GM12878 (cell line): ENCODE data around the gene ERC1. TPM values are rescaled to one million over a fixed set of nuclear protein-coding genes. Genes with fewer than 3 reads are reported as not detected.

Experiments used
- ATAC-seq: fragments of 200-7000 bp; cut with Tn5 transposase; 3 replicates; pipeline ENCODE4 v1.9.1; 2020; ENCODE audit warnings: mild to moderate bottlenecking, moderate library complexity
- BruUV-seq: library from RNA; stranded (reverse); fragments of 400-500 nt; replicated peaks from 2 replicates; lab custom pipeline; 2021; lab: Mats Ljungman, UMichigan
- CTCF ChIA-PET: fragments of 300-600 bp; sonication (Branson Sonifier 250); formaldehyde crosslinking; extraction: SDS; loops from one replicate; lab custom pipeline; 2021; ENCODE audit warnings: inconsistent platforms; lab: Yijun Ruan, JAX
- POLR2A ChIA-PET: fragments of 350-600 bp; formaldehyde crosslinking; extraction: SDS; loops from one replicate; lab custom pipeline; 2021; ENCODE audit warnings: inconsistent platforms; lab: Charles Lee
- RAD21 ChIA-PET: fragments of 300-600 bp; sonication (Branson Sonifier 250); formaldehyde crosslinking; loops from one replicate; lab custom pipeline; 2023; ENCODE audit warnings: antibody characterized with exemption; ENCODE audit not compliant: unreplicated experiment; lab: Charles Lee
- SMC1A ChIA-PET: fragments of 300-600 bp; sonication (Branson Sonifier 250); formaldehyde crosslinking; loops from one replicate; lab custom pipeline; 2023; ENCODE audit not compliant: unreplicated experiment, uncharacterized antibody; lab: Charles Lee
- DNase-seq: peaks from one replicate; pipeline ENCODE4 v3.0.0-alpha.2; 2011; ENCODE audit warnings: low read depth, low spot score
- FAIRE-seq: peaks from 3 replicates; lab custom pipeline; 2011; peaks lifted over from hg19 to GRCh38; lab: Jason Lieb, UNC
- H2AFZ ChIP-seq: 2 replicates; pipeline ENCODE4 v1.6.0; 2011; ENCODE audit warnings: low read depth, low read length, control low read depth; ENCODE audit not compliant: control insufficient read depth
- H3K27ac ChIP-seq: 2 replicates; pipeline ENCODE4 v1.5.1; 2011; ENCODE audit warnings: control low read depth; ENCODE audit not compliant: control insufficient read depth, insufficient read depth
- H3K27me3 ChIP-seq, 2 experiments: replicated peaks in 1 of 2; 2 replicates each; pipeline versions ENCODE4 v1.6.0 to v1.6.1; 2011; ENCODE audit warnings: low read length in 1 of 2; ENCODE audit not compliant: control insufficient read depth in 2 of 2, insufficient read depth in 2 of 2
- H3K36me3 ChIP-seq, 2 experiments: 2 replicates each; pipeline ENCODE4 v1.5.1; 2011; ENCODE audit warnings: low read length in 1 of 2; ENCODE audit not compliant: control insufficient read depth in 2 of 2, insufficient read depth in 2 of 2
- H3K4me1 ChIP-seq: 2 replicates; pipeline ENCODE4 v1.6.1; 2011; ENCODE audit warnings: mild to moderate bottlenecking, low read length, moderate library complexity, mixed read lengths; ENCODE audit not compliant: control insufficient read depth, insufficient read depth
- H3K4me2 ChIP-seq: 2 replicates; pipeline ENCODE4 v1.6.0; 2011; ENCODE audit warnings: control low read depth; ENCODE audit not compliant: control insufficient read depth, insufficient read depth
- H3K4me3 ChIP-seq: fragments of 200-600 bp; sonication (generic); 2 replicates; pipeline ENCODE4 v1.5.1; 2016
- H3K79me2 ChIP-seq: 2 replicates; pipeline ENCODE4 v1.6.0; 2011; ENCODE audit warnings: low read length; ENCODE audit not compliant: control insufficient read depth, insufficient read depth
- H3K9ac ChIP-seq: 2 replicates; pipeline ENCODE4 v1.8.0; 2011; ENCODE audit warnings: low read length, control low read depth, mixed read lengths; ENCODE audit not compliant: control insufficient read depth, insufficient read depth
- H3K9me3 ChIP-seq: replicated peaks from 3 replicates; pipeline ENCODE4 v1.5.1; 2011; ENCODE audit warnings: mild to moderate bottlenecking, low read length; ENCODE audit not compliant: control insufficient read depth, insufficient read depth
- H4K20me1 ChIP-seq: 2 replicates; pipeline ENCODE4 v1.6.0; 2011; ENCODE audit not compliant: control insufficient read depth, insufficient read depth
- BMI1 ChIP-seq: fragments of 450-650 bp; IDR thresholded peaks from 2 replicates; pipeline ENCODE4 v1.6.1; 2016; ENCODE audit warnings: mild to moderate bottlenecking, moderate library complexity, borderline replicate concordance
- EED ChIP-seq: sonication (generic); IDR thresholded peaks from 2 replicates; pipeline ENCODE4 v1.6.1; 2016; ENCODE audit warnings: antibody characterized with exemption, low read depth
- EP300 ChIP-seq, 2 experiments: fragments of 150-350 bp in 1 of 2; IDR thresholded peaks; 2 replicates each; pipeline ENCODE4 v1.6.1; 2011 to 2012; ENCODE audit warnings: low read depth in 2 of 2, low read length in 2 of 2, borderline replicate concordance in 1 of 2, improper control_type of control experiment in 1 of 2, inconsistent platforms in 1 of 2; ENCODE audit not compliant: control insufficient read depth in 1 of 2
- HDAC2 ChIP-seq: fragments of 200-600 bp; sonication (generic); IDR thresholded peaks from 2 replicates; pipeline ENCODE4 v1.6.1; 2017
- JUND ChIP-seq: IDR thresholded peaks from 2 replicates; pipeline ENCODE4 v1.6.1; 2012; ENCODE audit warnings: low read depth, mild to moderate bottlenecking, low read length, improper control_type of control experiment, moderate library complexity
- MEF2A ChIP-seq: IDR thresholded peaks from 2 replicates; pipeline ENCODE4 v1.6.1; 2011; ENCODE audit warnings: low read depth, mild to moderate bottlenecking, low read length, moderate library complexity; ENCODE audit not compliant: insufficient read depth
- NR2C1 ChIP-seq: fragments of 450-650 bp; IDR thresholded peaks from 2 replicates; pipeline ENCODE4 v1.6.1; 2017; ENCODE audit warnings: antibody characterized with exemption, mild to moderate bottlenecking, moderate library complexity
- POU2F2 ChIP-seq: IDR thresholded peaks from 3 replicates; pipeline ENCODE4 v1.6.1; 2011; ENCODE audit warnings: low read depth, mild to moderate bottlenecking, low read length, borderline replicate concordance
- RBBP5 ChIP-seq: fragments of 200-600 bp; sonication (generic); conservative IDR thresholded peaks from 2 replicates; pipeline ENCODE4 v1.6.1; 2016
- RELA ChIP-seq: fragments of 450-650 bp; IDR thresholded peaks from 2 replicates; pipeline ENCODE4 v1.8.0; 2014; ENCODE audit warnings: borderline replicate concordance; ENCODE audit not compliant: partially characterized antibody
- SMARCA5 ChIP-seq: fragments of 450-650 bp; IDR thresholded peaks from 2 replicates; pipeline ENCODE4 v1.6.1; 2017; ENCODE audit warnings: mild to moderate bottlenecking
- STAT1 ChIP-seq: fragments of 450-650 bp; conservative IDR thresholded peaks from 2 replicates; pipeline ENCODE4 v1.6.1; 2014; ENCODE audit warnings: antibody characterized with exemption, mild to moderate bottlenecking
- ZBED1 ChIP-seq: IDR thresholded peaks from 2 replicates; pipeline ENCODE4 v1.6.1; 2016; ENCODE audit warnings: borderline replicate concordance
- ZNF207 ChIP-seq: fragments of 450-650 bp; IDR thresholded peaks from 2 replicates; pipeline ENCODE4 v1.6.1; 2014; ENCODE audit warnings: antibody characterized with exemption, mild to moderate bottlenecking, borderline replicate concordance
- ZNF622 ChIP-seq: fragments of 450-650 bp; IDR thresholded peaks from 2 replicates; pipeline ENCODE4 v1.6.1; 2017; ENCODE audit warnings: mild to moderate bottlenecking, inconsistent platforms
- WGBS: methylation state at CpG from one replicate; pipeline ENCODE4 v1.1.6; 2016; ENCODE audit warnings: low lambda C conversion rate; ENCODE audit not compliant: insufficient replicate concordance, insufficient coverage; ENCODE audit errors: missing lambda C conversion rate; 5-methylcytosine and 5-hydroxymethylcytosine counted together
- in situ Hi-C: fragments of 300-500 bp; cut with MboI; formaldehyde crosslinking; loops from 9 replicates; pipeline ENCODE4 v1.14.3; 2018; ENCODE audit warnings: mixed read lengths
- intact Hi-C: fragments of 100-400 bp; cut with micrococcal nuclease; formaldehyde crosslinking; loops from one replicate; pipeline ENCODE4 v1.14.2; 2022; ENCODE audit not compliant: unreplicated experiment
- polyA plus RNA-seq, 11 experiments: library from polyadenylated mRNA; depleted of rRNA in 4 of 11; unstranded in 6 of 11; stranded (reverse) in 5 of 11; fragments of >200 nt; fragmentation: Nextera tagmentation in 4 of 11; fragmentation: Illumina TruSeq in 1 of 11; extraction: Ambion mirVana in 4 of 11; extraction: Trizol in 1 of 11; gene quantifications; 1 replicate in 1 of 11; 2 replicates in 10 of 11; pipeline versions ENCODE4 v1.2.1 to v1.2.3, GENCODE V29; 2011 to 2016; ENCODE audit warnings: inconsistent platforms in 2 of 11, missing spikeins in 2 of 11, low read depth in 1 of 11
- total RNA-seq, 4 experiments: library from RNA; depleted of rRNA in 3 of 4; stranded (reverse); fragments of >200 nt in 3 of 4; fragmentation: Illumina TruSeq in 1 of 4; extraction: Trizol in 1 of 4; gene quantifications; 2 replicates each; pipeline versions ENCODE4 v1.2.1 to v1.2.3, GENCODE V29; 2013 to 2021
- TF ChIP-seq, protein P1 (sequence below): IDR thresholded peaks from 2 replicates; pipeline ENCODE4 v1.6.1; 2011; ENCODE audit warnings: low read depth, low read length, improper control_type of control experiment, borderline replicate concordance
- TF ChIP-seq, protein P2 (sequence below): fragments of 450-650 bp; IDR thresholded peaks from 2 replicates; pipeline ENCODE4 v1.6.1; 2016; ENCODE audit warnings: mild to moderate bottlenecking, moderate library complexity, borderline replicate concordance

ERC1 gene
- total and polyA plus RNA-seq, 10 of the 15 experiments (the other 5 are each of a cell fraction or from before 2014, with no cell fraction given) = 0.75 to 8.0 (median 5.0) TPM

DNA sequence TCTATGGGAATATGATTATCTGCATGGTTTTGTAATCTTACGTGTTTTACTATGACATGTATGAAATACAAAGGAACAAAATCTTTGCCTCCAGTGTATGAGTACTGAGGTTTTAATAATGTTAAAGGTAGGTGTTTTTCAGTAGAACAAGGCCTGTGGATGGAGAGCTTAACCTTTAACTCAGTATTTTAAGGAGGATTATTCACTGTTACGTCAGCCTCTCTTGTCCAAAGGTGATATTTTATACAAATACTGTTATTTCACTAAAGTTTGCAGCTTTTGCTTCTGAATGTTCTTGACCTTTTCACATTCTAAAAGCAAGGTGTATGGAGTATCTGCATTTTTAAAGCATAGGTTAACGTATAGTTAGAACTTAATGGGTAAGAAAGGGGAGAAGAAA, 195.3 kb downstream of the ERC1 start:
- RAD21 ChIA-PET = interaction anchor here (1.2 to 1.3 kb wide), 2 partner anchors 20 to 68 kb away, joined by 3 to 6 read pairs; no protein-coding TSS in a partner anchor
- no peak for DNase-seq
- TF ChIP-seq, protein P1, sequence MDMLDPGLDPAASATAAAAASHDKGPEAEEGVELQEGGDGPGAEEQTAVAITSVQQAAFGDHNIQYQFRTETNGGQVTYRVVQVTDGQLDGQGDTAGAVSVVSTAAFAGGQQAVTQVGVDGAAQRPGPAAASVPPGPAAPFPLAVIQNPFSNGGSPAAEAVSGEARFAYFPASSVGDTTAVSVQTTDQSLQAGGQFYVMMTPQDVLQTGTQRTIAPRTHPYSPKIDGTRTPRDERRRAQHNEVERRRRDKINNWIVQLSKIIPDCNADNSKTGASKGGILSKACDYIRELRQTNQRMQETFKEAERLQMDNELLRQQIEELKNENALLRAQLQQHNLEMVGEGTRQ = no peak
- TF ChIP-seq EP300 (IDR thresholded peaks at IDR 0.05; ENCODE audit: borderline replicate concordance in 1 of 2, control insufficient read depth in 1 of 2, low read depth in 2 of 2, low read length in 2 of 2) (no peak), JUND (no peak), EED (no peak), RELA (no peak), MEF2A (no peak), POU2F2 (no peak), STAT1 (no peak), ZNF622 (no peak), NR2C1 (no peak), HDAC2 (no peak), ZNF207 (no peak), BMI1 (no peak), ZBED1 (no peak), SMARCA5 (no peak), RBBP5 (no peak)
- TF ChIP-seq, protein P2, sequence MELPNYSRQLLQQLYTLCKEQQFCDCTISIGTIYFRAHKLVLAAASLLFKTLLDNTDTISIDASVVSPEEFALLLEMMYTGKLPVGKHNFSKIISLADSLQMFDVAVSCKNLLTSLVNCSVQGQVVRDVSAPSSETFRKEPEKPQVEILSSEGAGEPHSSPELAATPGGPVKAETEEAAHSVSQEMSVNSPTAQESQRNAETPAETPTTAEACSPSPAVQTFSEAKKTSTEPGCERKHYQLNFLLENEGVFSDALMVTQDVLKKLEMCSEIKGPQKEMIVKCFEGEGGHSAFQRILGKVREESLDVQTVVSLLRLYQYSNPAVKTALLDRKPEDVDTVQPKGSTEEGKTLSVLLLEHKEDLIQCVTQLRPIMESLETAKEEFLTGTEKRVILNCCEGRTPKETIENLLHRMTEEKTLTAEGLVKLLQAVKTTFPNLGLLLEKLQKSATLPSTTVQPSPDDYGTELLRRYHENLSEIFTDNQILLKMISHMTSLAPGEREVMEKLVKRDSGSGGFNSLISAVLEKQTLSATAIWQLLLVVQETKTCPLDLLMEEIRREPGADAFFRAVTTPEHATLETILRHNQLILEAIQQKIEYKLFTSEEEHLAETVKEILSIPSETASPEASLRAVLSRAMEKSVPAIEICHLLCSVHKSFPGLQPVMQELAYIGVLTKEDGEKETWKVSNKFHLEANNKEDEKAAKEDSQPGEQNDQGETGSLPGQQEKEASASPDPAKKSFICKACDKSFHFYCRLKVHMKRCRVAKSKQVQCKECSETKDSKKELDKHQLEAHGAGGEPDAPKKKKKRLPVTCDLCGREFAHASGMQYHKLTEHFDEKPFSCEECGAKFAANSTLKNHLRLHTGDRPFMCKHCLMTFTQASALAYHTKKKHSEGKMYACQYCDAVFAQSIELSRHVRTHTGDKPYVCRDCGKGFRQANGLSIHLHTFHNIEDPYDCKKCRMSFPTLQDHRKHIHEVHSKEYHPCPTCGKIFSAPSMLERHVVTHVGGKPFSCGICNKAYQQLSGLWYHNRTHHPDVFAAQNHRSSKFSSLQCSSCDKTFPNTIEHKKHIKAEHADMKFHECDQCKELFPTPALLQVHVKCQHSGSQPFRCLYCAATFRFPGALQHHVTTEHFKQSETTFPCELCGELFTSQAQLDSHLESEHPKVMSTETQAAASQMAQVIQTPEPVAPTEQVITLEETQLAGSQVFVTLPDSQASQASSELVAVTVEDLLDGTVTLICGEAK = no peak
- TF ChIP-seq, all 136 proteins: peak for 0
- no peak for FAIRE-seq
- Histone ChIP-seq H3K27ac (no peak overlapping the region), H3K9ac (no peak overlapping the region), H2AFZ (no peak overlapping the region), H3K9me3 (no peaks in the 10 kb centered on the region), H3K36me3 (no peaks in the 10 kb centered on the region), H3K4me3 (no peak overlapping the region), H3K27me3 (no peaks in the 10 kb centered on the region), H3K79me2 (no peaks in the 10 kb centered on the region), H4K20me1 (no peaks in the 10 kb centered on the region), H3K4me2 (0 out of 2 replicates have a peak overlapping the region, but pooled peaks have one; percentile 28), H3K4me1 (peaks cover 9% of the 10 kb centered on the region)
- ChIA-PET CTCF (interaction anchor here (0.7 kb wide), 1 partner anchor 68 kb away, joined by 4 read pairs; no protein-coding TSS in a partner anchor), SMC1A (interaction anchor here (2.8 kb wide), 1 partner anchor 19 kb away, joined by 13 read pairs; no protein-coding TSS in a partner anchor), POLR2A (no interaction called here)
- BruUV-seq = no TSS peak
- peak; percentile 15; the same call in 2 of the 3 replicates for ATAC-seq
- in situ Hi-C loops (no loop called here), intact Hi-C loops (no loop called here)
- WGBS = 93% methylated on average over 3 of the region's 3 CpGs
